Neural progenitor cell (in vitro differentiated cells): ENCODE results near the gene SUPT3H. TPM values are rescaled to one million over a fixed set of nuclear protein-coding genes. Genes with fewer than 3 reads are reported as not detected.

ENCODE experiments used
- DNase-seq: peaks from one replicate; pipeline ENCODE4 v3.0.0-alpha.2; 2016; ENCODE audit warnings: low spot score
- H2AFZ ChIP-seq: fragments of 200-600 bp; sonication (generic); replicated peaks from 2 replicates; pipeline ENCODE4 v1.6.1; 2016; ENCODE audit warnings: antibody characterized with exemption
- H3F3A ChIP-seq: fragments of 200-600 bp; sonication (generic); 2 replicates; pipeline ENCODE4 v1.6.1; 2016; ENCODE audit warnings: antibody characterized with exemption, low read depth
- H3K27ac ChIP-seq: fragments of 200-600 bp; sonication (generic); 2 replicates; pipeline ENCODE4 v1.5.1; 2016; ENCODE audit warnings: mild to moderate bottlenecking
- H3K27me3 ChIP-seq: fragments of 200-600 bp; sonication (generic); 2 replicates; pipeline ENCODE4 v1.6.1; 2016; ENCODE audit warnings: mild to moderate bottlenecking, moderate library complexity
- H3K36me3 ChIP-seq: fragments of 200-600 bp; sonication (generic); 2 replicates; pipeline ENCODE4 v1.5.1; 2016
- H3K4me1 ChIP-seq: fragments of 200-600 bp; sonication (generic); 2 replicates; pipeline ENCODE4 v1.6.1; 2016; ENCODE audit warnings: mixed run types
- H3K4me2 ChIP-seq: fragments of 200-600 bp; sonication (generic); 2 replicates; pipeline ENCODE4 v1.6.1; 2016
- H3K4me3 ChIP-seq: fragments of 200-600 bp; sonication (generic); 2 replicates; pipeline ENCODE4 v1.5.1; 2016
- H3K79me2 ChIP-seq: fragments of 200-600 bp; sonication (generic); 2 replicates; pipeline ENCODE4 v1.6.1; 2016; ENCODE audit warnings: low read depth
- H3K9ac ChIP-seq: fragments of 200-600 bp; sonication (generic); 2 replicates; pipeline ENCODE4 v1.6.1; 2016
- H3K9me3 ChIP-seq: fragments of 200-600 bp; sonication (generic); 2 replicates; pipeline ENCODE4 v1.5.1; 2016; ENCODE audit warnings: low read depth
- H4K20me1 ChIP-seq: fragments of 200-600 bp; sonication (generic); 2 replicates; pipeline ENCODE4 v1.6.1; 2016; ENCODE audit warnings: low read depth
- H3K27ac Mint-ChIP-seq: 3 replicates; pipeline ENCODE4 v1.8.0; 2021; ENCODE audit warnings: mixed read lengths
- H3K27me3 Mint-ChIP-seq: 2 replicates; pipeline ENCODE4 v1.8.0; 2022; ENCODE audit warnings: low read depth, mild to moderate bottlenecking, inconsistent platforms, moderate library complexity, mixed read lengths; ENCODE audit not compliant: insufficient read depth
- H3K36me3 Mint-ChIP-seq: 3 replicates; pipeline ENCODE4 v1.8.0; 2021; ENCODE audit warnings: mixed read lengths
- H3K4me1 Mint-ChIP-seq: 3 replicates; pipeline ENCODE4 v1.8.0; 2021; ENCODE audit warnings: mixed read lengths
- H3K4me3 Mint-ChIP-seq: 3 replicates; pipeline ENCODE4 v1.8.0; 2021; ENCODE audit warnings: mild to moderate bottlenecking, moderate library complexity, mixed read lengths
- H3K9me3 Mint-ChIP-seq: 3 replicates; pipeline ENCODE4 v1.8.0; 2020; ENCODE audit warnings: mixed read lengths
- CTCF ChIP-seq: fragments of 200-600 bp; sonication (generic); IDR thresholded peaks from 2 replicates; pipeline ENCODE4 v1.5.1; 2017; ENCODE audit warnings: antibody characterized with exemption, mild to moderate bottlenecking
- EZH2 ChIP-seq: fragments of 200-600 bp; sonication (generic); IDR thresholded peaks from 2 replicates; pipeline ENCODE4 v1.6.1; 2017; ENCODE audit warnings: antibody characterized with exemption, mild to moderate bottlenecking, moderate library complexity
- EZH2phosphoT487 ChIP-seq: fragments of 200-600 bp; sonication (generic); IDR thresholded peaks from 2 replicates; pipeline ENCODE4 v1.6.1; 2017; ENCODE audit warnings: antibody characterized with exemption
- total RNA-seq: library from RNA; depleted of rRNA; stranded (reverse); fragments of >200 nt; gene quantifications from 2 replicates; pipeline ENCODE4 v1.2.3, GENCODE V29; 2015; ENCODE audit warnings: low replicate concordance

The SUPT3H gene
- total RNA-seq, 1 donor from 2014 or later, result 16.3 TPM

GRCh38 chr6:45003961-45004360, 373.8 kb downstream of the SUPT3H start:
- no peaks in the 10 kb centered on the region for H3K4me1 Mint-ChIP-seq
- H3K27me3 Mint-ChIP-seq, result no peaks in the 10 kb centered on the region
- no peak overlapping the region for H3K27ac Mint-ChIP-seq
- no peaks in the 10 kb centered on the region for H3K4me1 ChIP-seq
- H3K4me3 Mint-ChIP-seq, result no peak overlapping the region
- H3K9me3 ChIP-seq, result no peaks in the 10 kb centered on the region
- no peaks in the 10 kb centered on the region for H3K9me3 Mint-ChIP-seq
- no peak overlapping the region for H3K9ac ChIP-seq
- H3K36me3 Mint-ChIP-seq, result peaks cover 2% of the 10 kb centered on the region
- no peak overlapping the region for H3K4me2 ChIP-seq
- no peaks in the 10 kb centered on the region for H3F3A ChIP-seq
- H3K79me2 ChIP-seq, result no peaks in the 10 kb centered on the region
- H4K20me1 ChIP-seq, result no peaks in the 10 kb centered on the region
- no peaks in the 10 kb centered on the region for H3K36me3 ChIP-seq
- TF ChIP-seq EZH2 (no peak), CTCF (no peak), EZH2phosphoT487 (no peak)
- H3K27me3 ChIP-seq, result no peaks in the 10 kb centered on the region
- no peak overlapping the region for H3K27ac ChIP-seq
- H3K4me3 ChIP-seq, result no peak overlapping the region
- H2AFZ ChIP-seq, result no peak overlapping the region
- DNase-seq, result no peak

DNA sequence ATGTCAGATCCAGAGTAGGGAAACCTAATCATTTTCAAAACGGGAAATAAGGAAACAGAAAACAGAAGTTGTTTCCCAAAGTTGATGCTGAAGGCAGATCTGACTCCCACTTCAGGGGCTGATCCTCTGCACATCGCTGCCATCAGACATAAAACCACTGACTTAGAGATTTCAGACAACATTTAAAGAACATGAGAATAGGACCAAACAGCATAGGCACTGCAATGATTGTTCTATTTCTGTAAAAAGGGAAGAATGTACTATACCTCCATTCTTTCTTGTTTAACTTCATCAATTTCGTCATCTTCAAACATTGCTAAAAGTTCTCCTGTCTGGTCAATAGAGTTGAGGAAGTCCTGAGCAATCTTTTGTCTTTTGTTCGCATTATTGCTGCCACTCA, 374.3 kb downstream of the SUPT3H start:
- TF ChIP-seq EZH2, result no peak
- Histone ChIP-seq H3K36me3 (no peaks in the 10 kb centered on the region), H3K9ac (no peak overlapping the region), H3K27ac (no peak overlapping the region), H3K4me3 (no peak overlapping the region), H4K20me1 (no peaks in the 10 kb centered on the region), H3K4me1 (no peaks in the 10 kb centered on the region), H2AFZ (no peak overlapping the region), H3K4me2 (no peak overlapping the region), H3K9me3 (no peaks in the 10 kb centered on the region), H3K27me3 (no peaks in the 10 kb centered on the region), H3K79me2 (no peaks in the 10 kb centered on the region), H3F3A (no peaks in the 10 kb centered on the region)
- DNase-seq, result no peak
- Mint-ChIP-seq H3K36me3 (peaks cover 2% of the 10 kb centered on the region), H3K27me3 (no peaks in the 10 kb centered on the region), H3K9me3 (no peaks in the 10 kb centered on the region), H3K4me1 (no peaks in the 10 kb centered on the region), H3K27ac (no peak overlapping the region), H3K4me3 (no peak overlapping the region)

DNA sequence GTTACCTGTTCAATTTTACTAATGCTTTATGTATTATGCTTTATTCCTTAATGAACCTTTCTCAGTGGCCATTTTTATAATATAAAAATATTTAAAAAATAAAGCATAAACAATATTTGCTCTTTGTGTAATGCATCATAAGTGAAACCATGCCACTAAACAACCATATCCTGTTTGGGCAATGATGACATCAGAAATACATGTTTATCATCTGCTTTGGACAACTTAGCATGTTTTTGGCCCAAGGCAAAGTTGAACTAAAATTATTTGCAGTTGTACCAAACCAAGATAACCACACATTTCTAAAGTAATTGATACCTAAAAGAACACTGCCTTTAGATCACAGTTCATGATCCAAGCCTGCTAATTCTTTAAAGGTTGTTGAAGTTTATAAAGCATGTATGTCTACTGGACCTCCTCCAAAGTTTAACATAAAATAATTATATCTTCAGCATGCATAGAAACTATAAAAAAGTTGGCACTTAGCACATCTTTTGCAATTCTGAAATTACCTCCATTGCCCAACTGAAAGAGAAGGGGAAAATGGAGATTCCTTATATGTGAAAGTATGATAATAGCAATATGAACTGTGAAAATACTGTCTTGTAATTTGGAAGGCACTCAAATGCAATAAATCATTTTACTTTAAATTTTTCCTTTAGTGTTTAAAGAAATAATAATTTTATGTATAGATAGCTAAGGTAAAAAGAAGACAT, 375.2 kb downstream of the SUPT3H start:
- Histone ChIP-seq H3F3A (no peaks in the 10 kb centered on the region), H3K27me3 (no peaks in the 10 kb centered on the region), H3K4me3 (no peak overlapping the region), H2AFZ (no peak overlapping the region), H3K36me3 (no peaks in the 10 kb centered on the region), H3K9me3 (no peaks in the 10 kb centered on the region), H3K27ac (no peak overlapping the region), H3K4me1 (no peaks in the 10 kb centered on the region), H3K4me2 (no peak overlapping the region), H4K20me1 (no peaks in the 10 kb centered on the region), H3K79me2 (no peaks in the 10 kb centered on the region), H3K9ac (no peak overlapping the region)
- no peaks in the 10 kb centered on the region for H3K9me3 Mint-ChIP-seq
- TF ChIP-seq EZH2phosphoT487 (no peak), CTCF (no peak), EZH2 (no peak)
- peaks cover 2% of the 10 kb centered on the region for H3K36me3 Mint-ChIP-seq
- DNase-seq, result no peak
- H3K27me3 Mint-ChIP-seq, result no peaks in the 10 kb centered on the region
- H3K4me3 Mint-ChIP-seq, result no peak overlapping the region
- no peaks in the 10 kb centered on the region for H3K4me1 Mint-ChIP-seq
- no peak overlapping the region for H3K27ac Mint-ChIP-seq

GRCh38 chr6:45001663-45002062, 376.1 kb downstream of the SUPT3H start:
- TF ChIP-seq EZH2phosphoT487 (no peak), EZH2 (no peak), CTCF (no peak)
- H3K27me3 ChIP-seq, result no peaks in the 10 kb centered on the region
- H3K27ac ChIP-seq, result no peak overlapping the region
- no peak overlapping the region for H2AFZ ChIP-seq
- Mint-ChIP-seq H3K27me3 (no peaks in the 10 kb centered on the region), H3K4me3 (no peak overlapping the region), H3K9me3 (no peaks in the 10 kb centered on the region), H3K27ac (no peak overlapping the region), H3K36me3 (peaks cover 2% of the 10 kb centered on the region), H3K4me1 (no peaks in the 10 kb centered on the region)
- no peak overlapping the region for H3K9ac ChIP-seq
- H3K79me2 ChIP-seq, result no peaks in the 10 kb centered on the region
- no peaks in the 10 kb centered on the region for H3K4me1 ChIP-seq
- H4K20me1 ChIP-seq, result no peaks in the 10 kb centered on the region
- no peak overlapping the region for H3K4me2 ChIP-seq
- H3F3A ChIP-seq, result no peaks in the 10 kb centered on the region
- no peak for DNase-seq
- no peaks in the 10 kb centered on the region for H3K9me3 ChIP-seq
- H3K36me3 ChIP-seq, result no peaks in the 10 kb centered on the region
- H3K4me3 ChIP-seq, result no peak overlapping the region
